HEK293 (cell line): ENCODE results near the gene TRIM65.
"Not testable (repeated sequence)": the region's sequence is repeated elsewhere in the genome, so short reads cannot be mapped to it uniquely, and the experiment has no call there.

ENCODE experiments used
- CTCF ChIA-PET: fragments of 350-600 bp; formaldehyde crosslinking; extraction: SDS; loops from one replicate; lab custom pipeline; 2021; ENCODE audit warnings: antibody characterized with exemption; lab: Yijun Ruan, JAX
- POLR2A ChIA-PET: fragments of 300-600 bp; formaldehyde crosslinking; extraction: SDS; loops from one replicate; lab custom pipeline; 2020; ENCODE audit warnings: antibody characterized with exemption, inconsistent platforms; lab: Yijun Ruan, JAX
- H3K27ac ChIP-seq: fragments of 200-500 bp; sonication (Bioruptor generic); 2 replicates; pipeline ENCODE4 v1.5.1; 2014; ENCODE audit warnings: low read depth, low read length, control low read depth, inconsistent platforms; ENCODE audit errors: extremely low read depth
- H3K36me3 ChIP-seq, 2 experiments: fragments of 200-500 bp in 1 of 2; sonication (Bioruptor generic) in 1 of 2; 1 replicate in 1 of 2; 2 replicates in 1 of 2; pipeline ENCODE4 v1.5.1; 2014 to 2017; ENCODE audit warnings: inconsistent platforms in 2 of 2, low read length in 2 of 2; ENCODE audit not compliant: control insufficient read depth in 2 of 2, insufficient read depth in 1 of 2
- H3K4me1 ChIP-seq: fragments of 200-500 bp; sonication (Bioruptor generic); 2 replicates; pipeline ENCODE4 v1.5.1; 2014; ENCODE audit warnings: mild to moderate bottlenecking, low read length, inconsistent platforms; ENCODE audit not compliant: control insufficient read depth, insufficient read depth
- H3K4me3 ChIP-seq: 2 replicates; pipeline ENCODE4 v1.5.1; 2011; ENCODE audit warnings: low read depth, mild to moderate bottlenecking, control low read depth, low read length, moderate library complexity
- H3K9me3 ChIP-seq: fragments of 200-500 bp; sonication (Bioruptor generic); 2 replicates; pipeline ENCODE4 v1.5.1; 2014; ENCODE audit warnings: low read depth, low read length, inconsistent platforms; ENCODE audit not compliant: control insufficient read depth, insufficient read depth
- EGR2 ChIP-seq: fragments of 450-650 bp; formaldehyde crosslinking; IDR thresholded peaks from 2 replicates; pipeline ENCODE4 v1.5.1; 2016; ENCODE audit warnings: low read depth, missing biosample characterization, missing genetic modification characterization
- GLIS2 ChIP-seq: fragments of 450-650 bp; formaldehyde crosslinking; IDR thresholded peaks from 2 replicates; pipeline ENCODE4 v1.5.1; 2016; ENCODE audit warnings: missing biosample characterization, missing genetic modification characterization
- HOXD13 ChIP-seq: sonication (generic); formaldehyde crosslinking; IDR thresholded peaks from 2 replicates; pipeline ENCODE4 v1.8.0; 2022; ENCODE audit warnings: missing genetic modification reagents, borderline replicate concordance
- KLF17 ChIP-seq: fragments of 450-650 bp; formaldehyde crosslinking; IDR thresholded peaks from 2 replicates; pipeline ENCODE4 v1.5.1; 2016; ENCODE audit warnings: missing biosample characterization, missing genetic modification characterization
- KLF9 ChIP-seq: fragments of 450-650 bp; formaldehyde crosslinking; IDR thresholded peaks from 2 replicates; pipeline ENCODE4 v1.5.1; 2016; ENCODE audit warnings: missing biosample characterization, missing genetic modification characterization, low read depth
- MZF1 ChIP-seq: fragments of 450-650 bp; formaldehyde crosslinking; IDR thresholded peaks from 2 replicates; pipeline ENCODE4 v1.5.1; 2017; ENCODE audit warnings: missing biosample characterization, missing genetic modification characterization, borderline replicate concordance
- PATZ1 ChIP-seq: fragments of 450-650 bp; formaldehyde crosslinking; IDR thresholded peaks from 2 replicates; pipeline ENCODE4 v1.5.1; 2016; ENCODE audit warnings: missing biosample characterization, missing genetic modification characterization
- SETDB1 ChIP-seq: IDR thresholded peaks from one replicate; pipeline ENCODE4 v1.6.1; 2017; ENCODE audit warnings: mild to moderate bottlenecking, low read length, moderate library complexity, mixed read lengths; ENCODE audit not compliant: insufficient read length
- ZBTB17 ChIP-seq: fragments of 450-650 bp; formaldehyde crosslinking; IDR thresholded peaks from 2 replicates; pipeline ENCODE4 v1.5.1; 2016; ENCODE audit warnings: missing biosample characterization, missing genetic modification characterization
- ZBTB8A ChIP-seq: fragments of 450-650 bp; formaldehyde crosslinking; IDR thresholded peaks from 2 replicates; pipeline ENCODE4 v1.5.1; 2016; ENCODE audit warnings: missing biosample characterization, missing genetic modification characterization
- ZFHX2 ChIP-seq: fragments of 450-650 bp; formaldehyde crosslinking; conservative IDR thresholded peaks from 2 replicates; pipeline ENCODE4 v1.5.1; 2016; ENCODE audit warnings: missing biosample characterization, missing genetic modification characterization
- ZFP3 ChIP-seq: fragments of 450-650 bp; formaldehyde crosslinking; IDR thresholded peaks from 2 replicates; pipeline ENCODE4 v1.5.1; 2016; ENCODE audit warnings: low read depth, missing biosample characterization, missing genetic modification characterization
- ZNF10 ChIP-seq: fragments of 450-650 bp; formaldehyde crosslinking; IDR thresholded peaks from 2 replicates; pipeline ENCODE4 v1.5.1; 2017; ENCODE audit warnings: missing biosample characterization, missing genetic modification characterization
- ZNF335 ChIP-seq: fragments of 450-650 bp; formaldehyde crosslinking; conservative IDR thresholded peaks from 2 replicates; pipeline ENCODE4 v1.5.1; 2016; ENCODE audit warnings: missing biosample characterization, missing genetic modification characterization
- ZNF350 ChIP-seq: fragments of 450-650 bp; formaldehyde crosslinking; IDR thresholded peaks from 2 replicates; pipeline ENCODE4 v1.5.0; 2017; ENCODE audit warnings: missing biosample characterization, mild to moderate bottlenecking, missing genetic modification characterization
- ZNF398 ChIP-seq: fragments of 450-650 bp; formaldehyde crosslinking; IDR thresholded peaks from 2 replicates; pipeline ENCODE4 v1.5.1; 2017; ENCODE audit warnings: missing biosample characterization, missing genetic modification characterization
- ZNF488 ChIP-seq: fragments of 450-650 bp; formaldehyde crosslinking; IDR thresholded peaks from 2 replicates; pipeline ENCODE4 v1.5.1; 2016; ENCODE audit warnings: missing biosample characterization, missing genetic modification characterization
- ZNF549 ChIP-seq: fragments of 450-650 bp; IDR thresholded peaks from 2 replicates; pipeline ENCODE4 v1.5.1; 2018; ENCODE audit warnings: missing biosample characterization, missing genetic modification characterization, mild to moderate bottlenecking, inconsistent platforms, moderate library complexity
- ZNF600 ChIP-seq: fragments of 450-650 bp; formaldehyde crosslinking; IDR thresholded peaks from 2 replicates; pipeline ENCODE4 v1.5.1; 2016; ENCODE audit warnings: missing biosample characterization, missing genetic modification characterization
- ZNF704 ChIP-seq: fragments of 450-650 bp; formaldehyde crosslinking; IDR thresholded peaks from 2 replicates; pipeline ENCODE4 v1.5.1; 2016; ENCODE audit warnings: missing biosample characterization, missing genetic modification characterization
- ZNF777 ChIP-seq: fragments of 450-650 bp; formaldehyde crosslinking; IDR thresholded peaks from 2 replicates; pipeline ENCODE4 v1.5.1; 2017; ENCODE audit warnings: missing biosample characterization, missing genetic modification characterization, borderline replicate concordance
- ZSCAN23 ChIP-seq: fragments of 450-650 bp; formaldehyde crosslinking; IDR thresholded peaks from 2 replicates; pipeline ENCODE4 v1.5.1; 2016; ENCODE audit warnings: missing biosample characterization, missing genetic modification characterization
- ZSCAN30 ChIP-seq: fragments of 450-650 bp; IDR thresholded peaks from 2 replicates; pipeline ENCODE4 v1.5.1; 2018; ENCODE audit warnings: missing biosample characterization, mild to moderate bottlenecking, missing genetic modification characterization, moderate library complexity

Gene TRIM65

GRCh38 chr17:75861927-75862317 lies 34.8 kb downstream of the TRIM65 start (continued):
- TF ChIP-seq ZFP3 (tag by site-specific recombination) (no peak), SETDB1 (no peak), ZNF777 (tag by site-specific recombination) (no peak), ZNF10 (tag by site-specific recombination) (no peak)

GRCh38 chr17:75859358-75859757 lies 37.4 kb downstream of the TRIM65 start:
- H3K27ac ChIP-seq, H3K4me3 ChIP-seq, H3K9me3 ChIP-seq, H3K4me1 ChIP-seq, H3K36me3 ChIP-seq: not testable (repeated sequence)
- CTCF ChIA-PET: interaction anchor here (0.7 to 5.7 kb wide), 3 partner anchors 12 to 70 kb away, joined by 3 to 84 read pairs (median 40); no protein-coding TSS in a partner anchor
- POLR2A ChIA-PET: interaction anchor here (4.7 kb wide), 1 partner anchor 80 kb away, joined by 26 read pairs; a partner anchor contains a TSS
- TF ChIP-seq ZFHX2 (tag by site-specific recombination): peak; percentile 47
- TF ChIP-seq EGR2 (tag by site-specific recombination): peak; percentile 55; the same call in 1 of the 2 replicates

GRCh38 chr17:75856062-75856756 lies 40.5 kb downstream of the TRIM65 start:
- ChIA-PET CTCF (interaction anchor here (0.6 to 2.1 kb wide), 15 partner anchors 11 to 606 kb away, joined by 3 to 13 read pairs (median 4); partner anchors contain the start of genes MRPL38, TRIM47 and TRIM65), POLR2A (interaction anchor here (0.6 to 4.1 kb wide), 27 partner anchors 9 to 567 kb away, joined by 3 to 34 read pairs (median 5); partner anchors contain the start of genes ACOX1, FBF1, SLC25A19 and TEN1)
- no peaks in the 10 kb centered on the region for H3K9me3 ChIP-seq
- H3K4me1 ChIP-seq: peaks cover 8% of the 10 kb centered on the region
- H3K27ac ChIP-seq: peak overlapping the region; percentile 88
- peaks cover 0 to 6% of the 10 kb centered on the region in 2 experiments for H3K36me3 ChIP-seq
- peak overlapping the region; percentile 51 for H3K4me3 ChIP-seq
- TF ChIP-seq PATZ1 (tag by site-specific recombination) (peak; percentile 2; the same call in 1 of the 2 replicates), ZNF600 (tag by site-specific recombination) (peak; percentile 84), ZBTB8A (tag by site-specific recombination) (0 out of 2 replicates have a peak, but pooled peaks have one; percentile 6), ZSCAN30 (tag by site-specific recombination) (no peak), MZF1 (tag by site-specific recombination) (0 out of 2 replicates have a peak, but pooled peaks have one; percentile 3), ZNF488 (tag by site-specific recombination) (no peak), ZNF704 (no peak), ZSCAN23 (no peak), ZNF335 (tag by site-specific recombination) (peak; percentile 47; the same call in 1 of the 2 replicates), KLF9 (tag by site-specific recombination) (no peak), ZNF398 (tag by site-specific recombination) (peak; percentile 91; the same call in 1 of the 2 replicates), KLF17 (tag by site-specific recombination) (peak; percentile 48; the same call in 1 of the 2 replicates), ZFHX2 (tag by site-specific recombination) (0 out of 2 replicates have a peak, but pooled peaks have one; percentile 52), ZBTB17 (tag by site-specific recombination) (no peak), ZNF350 (no peak), GLIS2 (peak; percentile 91; the same call in 1 of the 2 replicates), HOXD13 (CRISPR knock-in tag) (no peak), ZNF549 (tag by site-specific recombination) (no peak)
